H1 (cell line): Measurements from ENCODE around the gene UQCRFS1. TPM values are rescaled to one million over a fixed set of nuclear protein-coding genes. Genes with fewer than 3 reads are reported as not detected.

Experiments used
- CTCF ChIA-PET: fragments of 300-600 bp; sonication (Branson Sonifier 250); formaldehyde crosslinking; loops from one replicate; lab custom pipeline; 2021; ENCODE audit not compliant: partially characterized antibody; lab: Charles Lee
- POLR2A ChIA-PET: fragments of 300-600 bp; sonication (Branson Sonifier 250); formaldehyde crosslinking; loops from one replicate; lab custom pipeline; 2021; ENCODE audit warnings: inconsistent platforms; ENCODE audit not compliant: partially characterized antibody; lab: Charles Lee
- DNase-seq, 2 experiments: peaks; one replicate each; pipeline versions ENCODE4 v3.0.0 to v3.0.0-alpha.2; 2010 to 2022; ENCODE audit warnings: low spot score in 2 of 2, low read depth in 1 of 2, mixed read lengths in 1 of 2
- FAIRE-seq: peaks from 2 replicates; lab custom pipeline; 2011; peaks lifted over from hg19 to GRCh38; lab: Jason Lieb, UNC
- H2AFZ ChIP-seq: 2 replicates; pipeline ENCODE4 v1.8.1; 2012; ENCODE audit warnings: low read length, inconsistent platforms
- H2AK5ac ChIP-seq: 2 replicates; pipeline ENCODE4 v1.6.1; 2013; ENCODE audit warnings: low read depth, low read length
- H2BK120ac ChIP-seq: replicated peaks from 2 replicates; pipeline ENCODE3; 2013; ENCODE audit warnings: low read depth, low read length, inconsistent platforms
- H2BK12ac ChIP-seq: 2 replicates; pipeline ENCODE4 v1.6.1; 2013; ENCODE audit warnings: low read depth, low read length
- H2BK15ac ChIP-seq: 2 replicates; pipeline ENCODE4 v1.6.1; 2013; ENCODE audit warnings: low read length
- H2BK20ac ChIP-seq: 2 replicates; pipeline ENCODE4 v1.6.1; 2013; ENCODE audit warnings: low read length
- H2BK5ac ChIP-seq: 2 replicates; pipeline ENCODE4 v1.6.1; 2013; ENCODE audit warnings: low read depth, low read length
- H3K14ac ChIP-seq: 2 replicates; pipeline ENCODE4 v1.6.1; 2013; ENCODE audit warnings: inconsistent platforms; ENCODE audit not compliant: insufficient read length
- H3K18ac ChIP-seq: 2 replicates; pipeline ENCODE4 v1.6.1; 2013; ENCODE audit warnings: low read length; ENCODE audit errors: extremely low read depth
- H3K23ac ChIP-seq: 2 replicates; pipeline ENCODE4 v1.6.1; 2013; ENCODE audit warnings: inconsistent platforms; ENCODE audit not compliant: insufficient read length
- H3K23me2 ChIP-seq: 2 replicates; pipeline ENCODE4 v1.6.1; 2013; ENCODE audit warnings: low read depth, low read length
- H3K27ac ChIP-seq: 2 replicates; pipeline ENCODE4 v1.6.1; 2011; ENCODE audit warnings: low read depth, low read length, inconsistent platforms
- H3K27me3 ChIP-seq, 4 experiments: replicated peaks in 1 of 4; 1 replicate in 1 of 4; 2 replicates in 3 of 4; pipeline versions ENCODE4 v1.6.1 to v1.8.1; 2011 to 2013; ENCODE audit warnings: low read length in 3 of 4, mild to moderate bottlenecking in 3 of 4, inconsistent platforms in 2 of 4, mixed read lengths in 2 of 4, moderate library complexity in 1 of 4; ENCODE audit not compliant: control insufficient read depth in 3 of 4, insufficient read depth in 3 of 4; ENCODE audit errors: extremely low read depth in 1 of 4
- H3K36me3 ChIP-seq, 4 experiments: 2 replicates each; pipeline versions ENCODE4 v1.6.1 to v1.8.1; 2011 to 2013; ENCODE audit warnings: mild to moderate bottlenecking in 4 of 4, low read length in 3 of 4, moderate library complexity in 2 of 4, control low read depth in 1 of 4, inconsistent platforms in 1 of 4; ENCODE audit not compliant: insufficient read depth in 4 of 4, control insufficient read depth in 2 of 4
- H3K4ac ChIP-seq: replicated peaks from 2 replicates; pipeline ENCODE3; 2013; ENCODE audit warnings: low read length, low read depth, mixed read lengths, inconsistent platforms; ENCODE audit not compliant: insufficient read length
- H3K4me1 ChIP-seq, 4 experiments: replicated peaks in 1 of 4; 1 replicate in 1 of 4; 2 replicates in 3 of 4; pipeline versions ENCODE4 v1.6.1 to v1.8.1; 2011 to 2013; ENCODE audit warnings: low read length in 3 of 4, inconsistent platforms in 2 of 4, mixed read lengths in 1 of 4; ENCODE audit not compliant: insufficient read depth in 4 of 4, control insufficient read depth in 3 of 4
- H3K4me2 ChIP-seq, 2 experiments: 2 replicates each; pipeline versions ENCODE4 v1.6.1 to v1.8.1; 2011 to 2013; ENCODE audit warnings: low read depth in 2 of 2, low read length in 2 of 2, control low read depth in 1 of 2, inconsistent platforms in 1 of 2, mild to moderate bottlenecking in 1 of 2; ENCODE audit not compliant: insufficient read depth in 1 of 2
- H3K4me3 ChIP-seq, 4 experiments: fragments of 200-600, 300-600 bp in 1 of 4; sonication (generic), shearing (Covaris generic), sonication (Bioruptor Twin) in 1 of 4; 2 replicates each; pipeline versions ENCODE4 v1.5.1 to v1.8.1; 2011 to 2016; ENCODE audit warnings: low read length in 4 of 4, low read depth in 3 of 4, control low read depth in 2 of 4, inconsistent platforms in 2 of 4, mild to moderate bottlenecking in 2 of 4, mixed read lengths in 1 of 4, moderate library complexity in 1 of 4; ENCODE audit not compliant: insufficient read depth in 2 of 4; ENCODE audit errors: extremely low read depth in 1 of 4
- H3K56ac ChIP-seq: replicated peaks from 2 replicates; pipeline ENCODE3; 2013; ENCODE audit warnings: low read depth, mild to moderate bottlenecking, mixed read lengths, low read length, inconsistent platforms; ENCODE audit not compliant: insufficient read length
- H3K79me1 ChIP-seq: 2 replicates; pipeline ENCODE4 v1.6.1; 2013; ENCODE audit warnings: low read depth, low read length, control low read depth
- H3K79me2 ChIP-seq, 2 experiments: 2 replicates each; pipeline versions ENCODE4 v1.6.1 to v1.8.1; 2012 to 2013; ENCODE audit warnings: low read length in 2 of 2, mild to moderate bottlenecking in 2 of 2, inconsistent platforms in 1 of 2; ENCODE audit not compliant: insufficient read depth in 2 of 2, control insufficient read depth in 1 of 2
- H3K9ac ChIP-seq, 4 experiments: replicated peaks in 1 of 4; 1 replicate in 1 of 4; 2 replicates in 3 of 4; pipeline versions ENCODE4 v1.6.1 to v1.8.1; 2011 to 2013; ENCODE audit warnings: low read depth in 3 of 4, low read length in 3 of 4, control low read depth in 2 of 4, mild to moderate bottlenecking in 2 of 4, moderate library complexity in 2 of 4, inconsistent platforms in 1 of 4; ENCODE audit errors: extremely low read depth in 1 of 4
- H3K9me3 ChIP-seq, 2 experiments: 2 replicates each; pipeline versions ENCODE4 v1.6.1 to v1.8.1; 2012 to 2013; ENCODE audit warnings: mild to moderate bottlenecking in 2 of 2, moderate library complexity in 2 of 2, control low read depth in 1 of 2, inconsistent platforms in 1 of 2, low read depth in 1 of 2, low read length in 1 of 2, mixed read lengths in 1 of 2; ENCODE audit not compliant: insufficient read depth in 2 of 2
- H4K20me1 ChIP-seq, 2 experiments: replicated peaks in 1 of 2; 2 replicates each; pipeline versions ENCODE3 to v1.8.1; 2011 to 2013; ENCODE audit warnings: inconsistent platforms in 2 of 2, low read length in 2 of 2, mild to moderate bottlenecking in 1 of 2; ENCODE audit not compliant: insufficient read depth in 2 of 2, control insufficient read depth in 1 of 2
- H4K5ac ChIP-seq: 2 replicates; pipeline ENCODE4 v1.6.1; 2013; ENCODE audit warnings: low read length, low read depth, mixed read lengths, inconsistent platforms; ENCODE audit not compliant: insufficient read length
- H4K8ac ChIP-seq: 2 replicates; pipeline ENCODE4 v1.8.0; 2013; ENCODE audit warnings: mild to moderate bottlenecking, moderate library complexity, low read length, inconsistent platforms; ENCODE audit not compliant: insufficient read depth; ENCODE audit errors: extremely low read depth
- H4K91ac ChIP-seq: replicated peaks from 2 replicates; pipeline ENCODE3; 2013; ENCODE audit warnings: low read length, mixed read lengths, inconsistent platforms; ENCODE audit not compliant: insufficient read length
- BACH1 ChIP-seq: IDR thresholded peaks from 2 replicates; pipeline ENCODE4 v1.6.1; 2012; ENCODE audit warnings: low read length, improper control_type of control experiment
- CEBPB ChIP-seq: IDR thresholded peaks from 2 replicates; pipeline ENCODE4 v1.6.1; 2012; ENCODE audit warnings: low read depth, low read length
- CHD2 ChIP-seq: IDR thresholded peaks from 2 replicates; pipeline ENCODE4 v1.6.1; 2012; ENCODE audit warnings: low read length, improper control_type of control experiment
- NANOG ChIP-seq: IDR thresholded peaks from 2 replicates; pipeline ENCODE4 v1.6.1; 2011; ENCODE audit warnings: low read length, low read depth, mild to moderate bottlenecking, inconsistent platforms; ENCODE audit not compliant: insufficient read depth, poor library complexity, severe bottlenecking
- NRF1 ChIP-seq: IDR thresholded peaks from 2 replicates; pipeline ENCODE4 v1.6.1; 2011; ENCODE audit warnings: mild to moderate bottlenecking, low read depth, low read length, improper control_type of control experiment
- PHF8 ChIP-seq: fragments of 200-600 bp; sonication (generic); conservative IDR thresholded peaks from 2 replicates; pipeline ENCODE4 v1.7.1; 2012; ENCODE audit warnings: low read depth, mild to moderate bottlenecking, inconsistent platforms, low read length, moderate library complexity
- POLR2A ChIP-seq, 2 experiments: IDR thresholded peaks; 1 replicate in 1 of 2; 2 replicates in 1 of 2; pipeline ENCODE4 v1.6.1; 2011; ENCODE audit warnings: low read depth in 2 of 2, low read length in 2 of 2, mild to moderate bottlenecking in 2 of 2; ENCODE audit errors: control extremely low read depth in 1 of 2
- POU5F1 ChIP-seq: IDR thresholded peaks from 2 replicates; pipeline ENCODE4 v1.6.1; 2011; ENCODE audit warnings: low read depth, mild to moderate bottlenecking, low read length, moderate library complexity
- RNF2 ChIP-seq: fragments of 200-900, 300-1000 bp; sonication (generic); IDR thresholded peaks from 2 replicates; pipeline ENCODE4 v1.7.1; 2016; ENCODE audit warnings: borderline replicate concordance, low read depth, mild to moderate bottlenecking, antibody characterized with exemption, low read length; ENCODE audit not compliant: poor library complexity, severe bottlenecking; ENCODE audit errors: missing control alignments
- SIN3A ChIP-seq, 2 experiments: IDR thresholded peaks in 1 of 2; conservative IDR thresholded peaks in 1 of 2; 2 replicates each; pipeline ENCODE4 v1.6.1; 2011 to 2012; ENCODE audit warnings: low read length in 2 of 2, improper control_type of control experiment in 1 of 2, low read depth in 1 of 2, mild to moderate bottlenecking in 1 of 2
- SIX5 ChIP-seq: IDR thresholded peaks from 2 replicates; pipeline ENCODE4 v1.6.1; 2011; ENCODE audit warnings: mild to moderate bottlenecking, low read depth, low read length
- TBP ChIP-seq: IDR thresholded peaks from 2 replicates; pipeline ENCODE4 v1.6.1; 2011; ENCODE audit warnings: low read depth, low read length, improper control_type of control experiment
- TEAD4 ChIP-seq: IDR thresholded peaks from 2 replicates; pipeline ENCODE4 v1.6.1; 2012; ENCODE audit warnings: low read depth, low read length, inconsistent platforms, mixed read lengths
- WGBS, 2 experiments: shearing (Covaris generic) in 1 of 2; methylation state at CpG; one replicate each; pipeline versions ENCODE4 v1.1.6 to v1.1.7; 2013 to 2015; ENCODE audit warnings: low lambda C conversion rate in 2 of 2, mixed read lengths in 2 of 2, inconsistent platforms in 1 of 2, low coverage in 1 of 2, missing lambda C conversion rate in 1 of 2; ENCODE audit not compliant: insufficient replicate concordance in 2 of 2, insufficient coverage in 1 of 2, insufficient read length in 1 of 2; ENCODE audit errors: extremely low coverage in 1 of 2, missing lambda C conversion rate in 1 of 2; 5-methylcytosine and 5-hydroxymethylcytosine counted together
- polyA plus RNA-seq, 7 experiments: library from polyadenylated mRNA; depleted of rRNA in 3 of 7; stranded (reverse) in 5 of 7; unstranded in 2 of 7; fragments of >200 nt in 5 of 7; fragments of 200-250 nt in 2 of 7; gene quantifications; 1 replicate in 5 of 7; 2 replicates in 1 of 7; 4 replicates in 1 of 7; pipeline versions ENCODE4 v1.2.1 to v1.2.3, GENCODE V29; 2011 to 2013; ENCODE audit warnings: missing spikeins in 2 of 7, mixed read lengths in 2 of 7
- total RNA-seq: library from RNA; stranded (reverse); fragmentation: NEBNext Ultra II Directional; extraction: Animal tissue kit (Norgen Biotek cat#: 25700); gene quantifications from 2 replicates; pipeline ENCODE4 v1.2.1, GENCODE V29; 2021
- TF ChIP-seq, protein P1 (sequence below): IDR thresholded peaks from 2 replicates; pipeline ENCODE4 v1.6.1; 2011; ENCODE audit warnings: low read depth, mild to moderate bottlenecking, low read length; ENCODE audit not compliant: insufficient read depth

UQCRFS1 gene
- total and polyA plus RNA-seq, 2 of the 8 experiments (the other 6 are each of a cell fraction or from before 2014, with no cell fraction given) = 52.4 to 59.1 TPM

DNA sequence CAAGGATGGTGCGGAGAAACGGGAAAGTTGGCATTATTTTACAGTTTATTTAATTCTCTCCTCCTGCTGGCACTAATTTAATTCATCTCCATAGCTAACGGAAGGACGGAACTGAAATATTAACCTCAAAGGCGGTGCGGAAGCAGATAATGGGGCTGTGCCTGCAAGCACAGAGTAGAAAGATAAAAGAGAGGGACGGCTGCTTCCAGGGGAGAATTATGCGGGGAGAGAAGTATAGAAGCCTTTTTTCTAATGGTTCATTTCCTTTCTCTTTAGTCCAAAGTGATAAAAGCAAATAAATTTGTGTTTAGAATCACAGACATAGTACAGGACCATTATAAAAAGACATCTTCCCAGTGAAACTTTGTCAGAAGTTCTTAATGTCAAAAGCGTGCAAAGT is 34.5 kb upstream of the UQCRFS1 start:
- H3K56ac ChIP-seq = no peak overlapping the region
- no peak overlapping the region for H2AK5ac ChIP-seq
- H4K91ac ChIP-seq = no peak overlapping the region
- H4K8ac ChIP-seq = no peak overlapping the region
- H3K79me1 ChIP-seq = no peaks in the 10 kb centered on the region
- no peak for DNase-seq
- H3K4me2 ChIP-seq = no peak overlapping the region
- FAIRE-seq = no peak
- H2BK5ac ChIP-seq = no peak overlapping the region
- H3K4ac ChIP-seq = no peak overlapping the region
- no peak overlapping the region for H3K18ac ChIP-seq
- no peaks in the 10 kb centered on the region for H3K23me2 ChIP-seq
- no peak overlapping the region for H3K14ac ChIP-seq
- no peaks in the 10 kb centered on the region for H3K9me3 ChIP-seq
- no peak overlapping the region for H2BK12ac ChIP-seq
- no peaks in the 10 kb centered on the region for H3K36me3 ChIP-seq
- no peak overlapping the region for H2AFZ ChIP-seq
- no peak overlapping the region for H3K27ac ChIP-seq
- 80% methylated on average over 9 of the region's 9 CpGs; no CpG with 5 or more reads in 1 of the 2 experiments for WGBS, 2 experiments
- H3K4me1 ChIP-seq = no peaks in the 10 kb centered on the region; a peak in 1 of 7 replicates
- H2BK20ac ChIP-seq = no peak overlapping the region
- H3K4me3 ChIP-seq = no peak overlapping the region
- no peak overlapping the region for H4K5ac ChIP-seq
- H3K79me2 ChIP-seq = no peaks in the 10 kb centered on the region; a peak in 1 of 4 replicates
- ChIA-PET CTCF (interaction anchor here (1.2 to 9.7 kb wide), 7 partner anchors 11 to 277 kb away, joined by 3 to 117 read pairs (median 5); no protein-coding TSS in a partner anchor), POLR2A (no interaction called here)
- TF ChIP-seq POLR2A (IDR thresholded peaks at IDR 0.05; ENCODE audit: control extremely low read depth in 1 of 2, low read depth in 2 of 2, low read length in 2 of 2) (no peak), NRF1 (no peak), BACH1 (no peak), SIN3A (conservative IDR thresholded peaks at IDR 0.05 in 1 of 2, IDR thresholded peaks at IDR 0.05 in 1 of 2; ENCODE audit: low read depth in 1 of 2, low read length in 2 of 2) (no peak), RNF2 (no peak), TEAD4 (no peak), CEBPB (no peak), TBP (no peak), NANOG (no peak), SIX5 (no peak), PHF8 (no peak), POU5F1 (no peak), CHD2 (no peak)
- TF ChIP-seq, protein P1, sequence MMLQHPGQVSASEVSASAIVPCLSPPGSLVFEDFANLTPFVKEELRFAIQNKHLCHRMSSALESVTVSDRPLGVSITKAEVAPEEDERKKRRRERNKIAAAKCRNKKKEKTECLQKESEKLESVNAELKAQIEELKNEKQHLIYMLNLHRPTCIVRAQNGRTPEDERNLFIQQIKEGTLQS = no peak
- H3K9ac ChIP-seq = no peak overlapping the region
- H2BK15ac ChIP-seq = no peak overlapping the region
- no peaks in the 10 kb centered on the region for H3K27me3 ChIP-seq
- H4K20me1 ChIP-seq = no peaks in the 10 kb centered on the region
- no peak overlapping the region for H3K23ac ChIP-seq
- H2BK120ac ChIP-seq = no peak overlapping the region
